Epithelial cell of esophagus (primary cell): Measurements from ENCODE around the gene TOMM5.
"Not testable (repeated sequence)": the region's sequence is repeated elsewhere in the genome, so short reads cannot be mapped to it uniquely, and the experiment has no call there.

ENCODE experiments used
- DNase-seq: peaks from one replicate; pipeline ENCODE4 v3.0.0; 2010; ENCODE audit warnings: low read depth
- H3K4me3 ChIP-seq: 2 replicates; pipeline ENCODE4 v1.5.1; 2011; ENCODE audit warnings: mild to moderate bottlenecking, low read length, control low read depth
- CTCF ChIP-seq: IDR thresholded peaks from 2 replicates; pipeline ENCODE4 v1.5.1; 2011; ENCODE audit warnings: low read depth, mild to moderate bottlenecking, low read length, control low read depth, inconsistent platforms; ENCODE audit not compliant: insufficient read depth; ENCODE audit errors: missing control alignments

Gene TOMM5

GRCh38 chr9:37611961-37612360, 19.6 kb upstream of the TOMM5 start:
- TF ChIP-seq CTCF: no peak
- H3K4me3 ChIP-seq: no peak overlapping the region
- no peak for DNase-seq

GRCh38 chr9:37611014-37611413, 18.6 kb upstream of the TOMM5 start:
- no peak for TF ChIP-seq CTCF

GRCh38 chr9:37609735-37610397, 17.5 kb upstream of the TOMM5 start:
- TF ChIP-seq CTCF: no peak

More at GRCh38 chr9:37611014-37611413, 18.6 kb upstream of the TOMM5 start:
- no peak for DNase-seq
- H3K4me3 ChIP-seq: no peak overlapping the region

GRCh38 chr9:37608250-37608649, 15.9 kb upstream of the TOMM5 start:
- no peak overlapping the region for H3K4me3 ChIP-seq
- no peak for DNase-seq
- no peak for TF ChIP-seq CTCF

More at GRCh38 chr9:37609735-37610397, 17.5 kb upstream of the TOMM5 start:
- DNase-seq: no peak
- H3K4me3 ChIP-seq: no peak overlapping the region

GRCh38 chr9:37604296-37604695, 11.9 kb upstream of the TOMM5 start:
- DNase-seq: no peak
- no peak overlapping the region for H3K4me3 ChIP-seq
- TF ChIP-seq CTCF: no peak

- DNase-seq: peak; percentile 90
- no peak for TF ChIP-seq CTCF
- H3K4me3 ChIP-seq: no peak overlapping the region
Observed at GRCh38 chr9:37602817-37603216, 10.4 kb upstream of the TOMM5 start.

- not testable (repeated sequence) for H3K4me3 ChIP-seq
Observed at GRCh38 chr9:37602061-37602460, 9.7 kb upstream of the TOMM5 start.

More at GRCh38 chr9:37602061-37602460, 9.7 kb upstream of the TOMM5 start:
- DNase-seq: not testable (repeated sequence)
